ENCODE measurements around the gene MAML3.

DNA sequence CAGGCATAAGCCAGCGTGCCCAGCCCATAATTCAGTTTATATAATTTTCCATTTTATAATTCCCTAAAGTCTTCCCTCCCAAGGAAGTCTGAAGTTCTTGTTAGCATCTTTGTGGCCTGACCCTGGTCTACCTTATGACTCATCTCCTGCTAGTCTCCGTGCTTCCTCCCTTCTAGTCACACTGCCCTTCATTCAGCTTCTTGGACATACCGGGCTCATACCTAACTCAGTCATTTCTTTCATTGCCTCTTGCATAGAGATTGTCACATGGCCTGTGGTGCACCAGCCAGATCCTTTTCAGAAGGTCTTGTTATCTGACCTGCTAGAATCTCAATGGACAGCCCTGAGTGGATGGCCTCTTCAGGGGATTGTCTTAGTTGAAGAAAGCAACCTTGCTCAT is 22.8 kb upstream of the MAML3 start:
- TF ChIP-seq ARNT (IDR thresholded peaks at IDR 0.05) (no peak), BHLHE40 (IDR thresholded peaks at IDR 0.05; ENCODE audit: borderline replicate concordance) (no peak), NFRKB (IDR thresholded peaks at IDR 0.05) (no peak), SP1 (IDR thresholded peaks at IDR 0.05) (no peak), FOXM1 (IDR thresholded peaks at IDR 0.05; ENCODE audit: borderline replicate concordance) (no peak), ELF4 (IDR thresholded peaks at IDR 0.05) (no peak), SUZ12 (IDR thresholded peaks at IDR 0.05) (no peak), CTBP1 (IDR thresholded peaks at IDR 0.05; ENCODE audit: borderline replicate concordance) (no peak), ZNF384 (IDR thresholded peaks at IDR 0.05) (no peak), TARDBP (IDR thresholded peaks at IDR 0.05) (no peak), HDGF (IDR thresholded peaks at IDR 0.05; ENCODE audit: borderline replicate concordance) (no peak)
- TF ChIP-seq, protein P1, sequence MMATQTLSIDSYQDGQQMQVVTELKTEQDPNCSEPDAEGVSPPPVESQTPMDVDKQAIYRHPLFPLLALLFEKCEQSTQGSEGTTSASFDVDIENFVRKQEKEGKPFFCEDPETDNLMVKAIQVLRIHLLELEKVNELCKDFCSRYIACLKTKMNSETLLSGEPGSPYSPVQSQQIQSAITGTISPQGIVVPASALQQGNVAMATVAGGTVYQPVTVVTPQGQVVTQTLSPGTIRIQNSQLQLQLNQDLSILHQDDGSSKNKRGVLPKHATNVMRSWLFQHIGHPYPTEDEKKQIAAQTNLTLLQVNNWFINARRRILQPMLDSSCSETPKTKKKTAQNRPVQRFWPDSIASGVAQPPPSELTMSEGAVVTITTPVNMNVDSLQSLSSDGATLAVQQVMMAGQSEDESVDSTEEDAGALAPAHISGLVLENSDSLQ (IDR thresholded peaks at IDR 0.05): no peak
